Myocyte (in vitro differentiated cells): Measurements from ENCODE around the gene FAM8A1. TPM values are rescaled to one million over a fixed set of nuclear protein-coding genes. Genes with fewer than 3 reads are reported as not detected.

Source experiments
- DNase-seq: peaks from one replicate; pipeline ENCODE4 v3.0.0-alpha.2; 2012; ENCODE audit warnings: low read depth
- total RNA-seq: library from RNA; depleted of rRNA; stranded (reverse); fragments of >200 nt; gene quantifications from 2 replicates; pipeline ENCODE4 v1.2.3, GENCODE V29; 2014

Gene FAM8A1
- total RNA-seq, 1 donor from 2014 or later = 28.1 TPM

- DNase-seq = no peak
These were observed 1.2 kb downstream of the FAM8A1 start for GRCh38 chr6:17601386-17601703.

DNA sequence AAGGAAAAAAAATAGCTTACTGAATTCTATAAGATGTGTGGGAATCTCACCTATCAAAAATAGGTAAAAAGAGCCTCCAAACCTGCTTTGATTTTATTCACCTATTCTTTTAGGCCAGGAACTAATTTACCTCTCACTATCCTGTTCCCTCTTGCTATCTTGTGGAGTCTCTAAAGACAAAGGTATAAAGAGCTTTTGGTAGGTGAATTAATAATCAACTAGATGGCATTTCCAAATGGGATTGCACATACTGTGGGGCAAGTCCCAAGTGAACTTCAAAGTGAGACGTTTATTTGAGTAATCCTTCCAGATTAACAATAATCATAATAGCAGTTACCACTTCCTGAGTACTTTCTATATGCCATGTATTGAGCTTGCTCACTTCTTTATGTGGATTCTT is 2.8 kb downstream of the FAM8A1 start:
- no peak for DNase-seq

DNA sequence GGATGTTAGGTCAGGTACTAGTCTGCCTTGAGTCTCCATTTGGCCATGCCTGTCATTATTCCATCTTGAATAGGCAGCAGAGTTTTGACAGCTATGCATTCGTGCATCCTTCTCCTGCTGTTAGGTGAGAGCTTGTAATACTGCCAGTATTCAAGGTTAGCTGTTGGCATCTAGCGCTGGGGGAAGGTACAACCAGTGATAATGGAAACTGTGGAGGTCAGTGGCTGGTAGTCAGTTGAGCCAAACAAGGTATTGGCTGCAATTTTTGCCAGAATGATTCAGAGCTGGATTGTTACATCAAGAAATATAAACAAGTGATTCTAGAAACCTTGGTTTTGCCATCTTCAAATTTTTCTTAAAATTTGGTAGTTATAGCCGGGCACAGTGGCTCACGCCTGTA is 6.5 kb downstream of the FAM8A1 start:
- DNase-seq = no peak

DNA sequence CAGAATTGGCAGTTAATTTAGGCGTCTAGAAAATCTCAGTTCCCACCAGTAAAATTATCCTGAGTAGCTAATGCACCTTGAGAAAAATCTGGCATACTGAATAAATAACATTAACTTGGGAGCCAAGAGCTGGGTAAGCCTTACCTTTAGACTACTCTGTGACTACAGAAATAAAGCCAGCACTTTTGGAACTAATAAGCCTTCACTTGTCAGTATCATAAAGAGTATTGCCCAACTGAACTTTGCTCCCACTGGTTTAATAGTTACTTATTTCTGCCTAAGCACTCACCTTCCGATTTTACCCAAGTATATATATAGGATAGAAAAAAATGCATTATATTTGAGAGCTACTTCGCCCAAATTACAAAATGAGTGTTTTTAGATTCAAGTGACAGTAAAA is 10.7 kb downstream of the FAM8A1 start:
- no peak for DNase-seq

- DNase-seq = no peak
These were observed 11.9 kb downstream of the FAM8A1 start for GRCh38 chr6:17612048-17612447.

DNA sequence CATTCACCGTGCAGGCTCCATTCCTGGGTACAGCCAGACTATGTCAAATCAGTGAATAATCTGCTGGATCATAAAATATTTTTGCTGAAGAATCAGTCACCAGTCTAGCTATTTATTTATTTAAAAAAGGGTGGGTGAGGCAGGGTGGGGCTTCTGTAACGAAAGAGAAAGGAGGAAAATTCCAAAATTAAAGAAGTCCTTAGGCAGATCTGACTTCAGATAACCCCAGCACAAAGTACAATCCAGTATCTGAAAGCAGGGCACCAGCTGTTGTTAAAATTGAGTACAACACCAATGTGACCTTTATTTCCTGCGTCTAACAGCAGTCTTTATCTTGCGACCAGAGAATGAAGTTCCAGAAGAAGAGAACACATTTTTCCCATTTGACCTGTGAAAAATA is 15.7 kb downstream of the FAM8A1 start:
- DNase-seq = no peak

GRCh38 chr6:17621003-17621402 is 20.9 kb downstream of the FAM8A1 start:
- no peak for DNase-seq

- DNase-seq = peak; percentile 9
These were observed 22.0 kb downstream of the FAM8A1 start for GRCh38 chr6:17622144-17622543.

DNA sequence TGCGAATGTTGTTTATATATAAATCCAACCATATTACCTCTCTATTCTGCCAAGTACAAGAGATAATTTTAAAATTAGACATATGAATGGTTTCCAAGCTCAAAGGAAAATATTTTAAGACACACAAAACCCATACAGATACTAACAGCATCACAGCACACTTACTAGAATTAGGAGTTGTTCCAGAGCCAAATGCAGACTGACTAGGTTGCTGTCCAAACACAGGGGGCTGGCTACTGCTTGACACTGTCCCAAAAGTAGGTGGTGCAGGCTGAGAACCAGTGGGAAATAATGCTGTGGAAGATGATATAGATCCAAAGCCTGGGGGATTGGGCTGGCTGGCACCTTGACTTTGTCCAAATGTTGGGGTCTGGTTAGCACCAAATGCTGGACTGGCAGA is 24.3 kb downstream of the FAM8A1 start:
- no peak for DNase-seq

DNA sequence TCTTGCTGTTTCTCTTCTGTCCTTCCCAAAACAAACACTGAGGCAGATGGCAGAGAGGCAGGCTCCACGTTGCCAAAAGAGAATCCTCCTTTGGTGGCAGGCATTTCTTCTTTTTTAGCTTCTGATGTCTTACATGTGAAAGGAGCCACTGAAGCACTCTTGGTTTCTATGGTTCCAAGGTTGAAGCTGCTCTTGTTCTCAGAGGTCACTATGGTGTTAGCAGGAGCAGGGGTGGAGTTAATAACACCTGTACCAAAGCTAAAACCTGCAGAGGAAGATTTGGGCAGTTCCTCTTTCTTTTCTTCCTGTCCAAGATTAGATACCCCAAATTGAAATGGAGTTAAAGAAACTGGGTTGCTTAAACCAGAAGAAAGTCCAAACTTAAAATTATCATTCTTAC is 28.8 kb downstream of the FAM8A1 start:
- DNase-seq = no peak

GRCh38 chr6:17629824-17630510 is 29.9 kb downstream of the FAM8A1 start:
- DNase-seq = no peak

DNA sequence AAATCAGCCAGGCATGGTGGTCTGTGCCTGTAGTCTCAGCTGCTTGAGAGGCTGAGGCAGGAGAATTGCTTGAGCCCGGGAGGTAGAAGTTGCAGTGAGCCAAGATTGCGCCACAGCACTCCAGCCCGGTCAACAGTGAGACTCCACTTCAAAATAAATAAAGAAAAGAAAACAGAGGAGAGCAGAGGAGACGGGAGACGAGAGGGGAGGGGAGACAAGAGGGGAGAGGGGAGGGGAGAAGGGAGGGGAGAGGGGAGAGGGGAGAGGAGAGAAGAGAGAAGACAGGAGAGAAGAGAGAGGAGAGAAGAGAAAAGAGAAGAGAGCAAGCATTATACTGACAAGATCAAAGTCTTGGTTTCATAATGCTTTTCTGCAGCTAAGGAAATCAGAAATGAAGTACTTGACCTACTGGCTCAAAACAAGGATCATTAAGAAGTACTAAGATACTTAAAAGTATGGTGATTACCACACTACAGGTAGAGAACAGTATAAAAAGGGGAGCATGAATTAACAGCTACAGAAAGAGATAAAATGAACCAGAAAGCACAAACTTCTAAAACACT is 30.5 kb downstream of the FAM8A1 start:
- no peak for DNase-seq

- DNase-seq = no peak
These were observed 32.8 kb downstream of the FAM8A1 start for GRCh38 chr6:17632934-17633333.

DNA sequence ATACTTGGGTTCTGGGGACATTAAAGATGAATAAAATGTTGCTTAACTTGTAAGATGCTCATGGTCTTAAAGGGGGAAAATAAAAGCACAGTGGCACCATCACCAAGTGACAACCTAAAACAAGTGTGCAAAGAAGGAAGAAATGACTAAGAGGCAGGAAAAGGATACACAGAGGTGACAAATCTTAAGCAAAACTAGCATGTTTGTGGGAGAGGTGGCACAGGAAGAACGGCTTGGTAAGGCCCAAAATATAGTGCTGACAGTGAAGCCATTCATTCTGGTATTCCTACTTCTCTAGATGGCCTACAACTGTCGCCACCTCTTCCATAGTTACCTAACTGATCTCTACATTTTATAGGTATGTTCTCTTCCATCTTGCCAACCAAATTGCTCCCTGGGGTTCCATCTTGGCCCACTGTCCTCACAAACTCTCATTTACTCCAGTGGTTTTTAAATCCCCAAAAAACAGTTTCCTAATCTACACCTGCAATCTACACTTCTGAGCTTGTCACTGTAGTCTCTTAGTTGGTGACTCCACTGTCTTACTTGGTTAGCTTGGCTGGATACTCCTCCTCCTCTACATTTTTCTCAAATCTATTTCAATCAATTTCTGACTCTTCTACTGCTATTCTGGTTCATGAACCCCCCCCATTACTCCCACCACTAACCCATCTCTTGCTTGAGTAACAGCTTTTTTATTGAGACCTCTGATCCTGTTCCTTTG is 33.5 kb downstream of the FAM8A1 start:
- DNase-seq = no peak

DNA sequence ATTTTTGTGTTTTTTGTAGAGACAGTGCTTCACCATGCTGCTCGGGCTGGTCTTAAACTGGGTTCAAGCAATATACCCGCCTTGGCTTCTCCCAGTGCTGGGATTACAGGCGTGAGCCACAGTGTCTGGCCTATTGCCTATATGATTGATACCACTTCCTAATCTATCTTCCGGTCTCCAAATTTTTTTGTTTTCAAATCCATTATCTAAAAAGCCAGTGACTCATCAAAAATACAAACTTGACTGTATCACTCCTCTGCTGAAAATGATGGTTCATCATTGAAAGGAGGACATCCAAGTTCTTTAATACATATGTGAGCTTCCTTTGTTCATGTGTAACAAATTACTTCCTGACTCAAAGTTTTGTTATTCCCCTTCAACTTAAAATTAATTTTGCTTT is 35.5 kb downstream of the FAM8A1 start:
- no peak for DNase-seq

DNA sequence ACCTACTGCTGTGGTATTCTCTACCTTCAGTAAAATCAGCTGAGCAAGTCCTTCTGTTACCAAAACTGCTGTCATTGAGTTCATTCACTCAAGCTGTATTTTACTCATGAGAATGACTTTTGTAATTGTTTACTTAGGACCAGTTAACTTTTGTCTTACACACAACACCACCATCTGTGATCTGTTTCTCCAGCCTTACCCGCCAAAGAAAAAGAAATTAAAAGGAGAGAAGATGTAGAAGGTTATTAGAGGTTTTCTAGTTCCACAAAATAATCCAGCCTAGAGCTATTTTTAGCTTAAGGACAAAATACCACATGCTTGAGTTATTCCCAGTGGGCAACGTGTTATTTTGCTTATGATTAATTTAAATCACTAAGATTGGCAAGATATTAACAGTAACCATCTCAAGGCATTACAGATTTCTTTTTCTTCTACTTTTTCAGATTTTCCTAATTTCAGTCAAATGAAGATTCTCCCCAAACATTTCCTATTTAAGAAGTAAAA is 38.2 kb downstream of the FAM8A1 start:
- DNase-seq = peak; percentile 41

DNA sequence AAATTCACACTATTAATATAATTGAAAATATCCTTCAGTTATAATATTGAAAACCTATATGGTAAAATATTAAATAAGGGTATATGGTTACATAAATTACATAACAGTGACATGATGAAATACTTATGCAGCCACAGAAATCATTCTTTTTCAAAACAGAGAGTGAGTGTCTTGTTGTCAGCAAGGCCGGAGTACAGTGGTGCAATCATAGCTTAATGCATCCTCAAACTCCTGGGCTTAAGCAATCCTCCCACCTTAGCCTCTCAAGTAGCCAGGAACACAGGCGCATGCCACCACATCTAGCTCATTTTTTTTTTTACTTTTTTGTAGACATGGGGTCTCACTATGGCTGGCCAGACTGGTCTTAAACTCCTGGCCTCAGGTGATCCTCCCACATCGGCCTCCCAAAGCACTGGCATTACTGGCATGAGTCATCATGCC is 40.4 kb downstream of the FAM8A1 start:
- DNase-seq = no peak

DNA sequence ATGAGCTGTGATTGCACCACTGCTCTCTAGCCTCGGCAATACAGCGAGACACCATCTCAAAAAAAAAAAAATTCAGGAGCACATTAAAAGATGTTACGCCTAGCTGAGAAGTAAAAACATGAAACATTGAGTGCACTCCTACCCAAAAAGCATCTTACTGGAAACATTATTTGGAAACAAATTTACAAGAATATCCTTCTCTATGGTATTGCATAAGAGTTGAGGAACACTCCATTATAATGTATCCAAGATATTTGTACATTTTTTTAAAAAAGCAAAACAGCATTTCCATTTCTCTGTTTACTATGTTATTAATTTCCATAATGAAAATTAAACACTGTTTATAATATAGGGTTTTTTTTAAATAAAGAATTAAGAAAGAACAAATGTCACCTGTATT is 48.6 kb downstream of the FAM8A1 start:
- DNase-seq = no peak

DNA sequence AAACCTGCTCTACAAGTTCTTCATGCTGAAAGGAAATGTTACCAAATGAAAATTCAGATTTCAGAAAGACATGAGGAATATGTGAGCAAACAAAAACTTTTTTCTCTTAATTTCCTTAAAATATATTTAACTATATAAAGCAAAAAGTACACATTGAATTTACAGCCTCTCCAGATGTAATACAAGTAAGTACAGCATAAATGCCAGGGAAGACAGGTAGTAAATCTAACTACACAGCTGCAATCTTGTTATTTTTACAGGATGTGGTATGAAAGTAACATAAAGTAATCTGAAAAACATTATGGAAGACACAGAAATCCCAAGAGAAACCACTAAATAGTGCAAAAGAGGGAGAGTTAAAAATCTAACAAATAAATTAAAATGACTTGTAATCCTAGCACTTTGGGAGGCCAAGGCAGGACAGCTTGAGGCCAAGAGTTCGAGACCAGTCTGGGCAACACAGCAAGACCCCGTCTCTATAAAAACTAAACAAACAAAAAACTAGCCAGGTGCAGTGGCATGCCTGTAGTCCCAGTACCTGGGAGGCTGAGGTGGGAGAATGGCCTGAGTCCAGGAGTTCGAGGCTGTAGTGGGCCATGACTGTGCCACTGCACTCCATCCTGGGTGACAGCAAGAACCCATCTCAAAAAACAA is 50.7 kb downstream of the FAM8A1 start:
- no peak for DNase-seq

DNA sequence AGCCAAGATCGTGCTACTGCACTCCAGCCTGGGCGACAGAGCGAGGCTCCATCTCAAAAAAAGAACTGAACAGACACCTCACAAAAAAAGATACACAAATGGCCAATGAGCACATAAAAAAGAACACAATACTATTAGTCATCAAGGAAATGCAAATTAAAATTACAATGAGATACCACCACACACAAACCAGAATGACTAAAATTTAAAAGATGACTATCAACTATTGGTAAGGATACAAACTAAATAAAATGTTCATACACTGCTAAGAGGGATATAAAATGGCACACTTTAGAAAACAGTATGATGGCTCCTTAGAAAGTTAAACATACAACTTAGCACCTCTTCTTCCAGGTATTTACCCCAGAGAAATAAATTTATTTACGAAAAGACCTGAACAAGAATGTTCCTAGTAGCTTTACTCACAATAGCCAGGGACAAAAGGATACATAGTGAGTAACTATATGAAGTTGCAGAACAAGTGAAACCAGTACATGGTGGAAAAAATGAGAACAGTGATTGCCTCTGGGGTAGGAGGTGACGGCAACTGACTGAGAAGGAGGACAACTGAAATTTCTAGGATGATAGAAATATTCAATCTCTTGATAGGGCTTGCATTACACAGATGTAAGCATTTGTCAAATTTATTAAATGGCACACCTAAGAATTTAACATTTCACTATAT is 53.2 kb downstream of the FAM8A1 start:
- no peak for DNase-seq

GRCh38 chr6:17656092-17656491 is 56.0 kb downstream of the FAM8A1 start:
- DNase-seq = no peak

GRCh38 chr6:17656644-17657043 is 56.5 kb downstream of the FAM8A1 start:
- no peak for DNase-seq
